ENCODE data around the gene IL1RL1.

DNA sequence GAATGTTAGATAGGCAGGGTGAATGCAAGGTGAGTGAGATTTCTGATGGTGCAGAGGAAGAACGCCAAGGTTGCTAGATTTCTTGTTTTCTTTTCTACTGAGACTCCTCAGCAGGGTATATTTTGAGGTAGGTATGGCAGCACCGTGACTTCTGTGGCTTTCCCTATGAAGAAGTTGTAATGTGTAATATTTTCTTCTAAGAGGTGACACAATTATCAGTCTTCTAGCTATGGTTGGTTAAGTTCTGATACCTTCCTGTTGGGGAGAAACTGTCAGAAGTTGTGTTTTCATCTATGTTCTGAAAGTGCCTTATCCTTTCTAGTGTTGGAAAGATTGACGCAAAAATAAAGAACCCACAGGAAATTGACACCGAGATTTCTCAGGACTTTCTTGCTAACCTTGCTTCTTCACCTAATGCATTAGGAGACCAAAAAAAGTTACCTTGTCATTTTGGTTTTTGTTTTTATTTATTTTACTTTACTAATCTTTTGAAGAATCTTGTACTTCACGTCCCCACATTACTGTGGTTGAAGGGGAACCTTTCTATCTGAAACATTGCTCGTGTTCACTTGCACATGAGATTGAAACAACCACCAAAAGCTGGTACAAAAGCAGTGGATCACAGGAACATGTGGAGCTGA is 56.1 kb downstream of the IL1RL1 start:
- TF ChIP-seq, protein P1, sequence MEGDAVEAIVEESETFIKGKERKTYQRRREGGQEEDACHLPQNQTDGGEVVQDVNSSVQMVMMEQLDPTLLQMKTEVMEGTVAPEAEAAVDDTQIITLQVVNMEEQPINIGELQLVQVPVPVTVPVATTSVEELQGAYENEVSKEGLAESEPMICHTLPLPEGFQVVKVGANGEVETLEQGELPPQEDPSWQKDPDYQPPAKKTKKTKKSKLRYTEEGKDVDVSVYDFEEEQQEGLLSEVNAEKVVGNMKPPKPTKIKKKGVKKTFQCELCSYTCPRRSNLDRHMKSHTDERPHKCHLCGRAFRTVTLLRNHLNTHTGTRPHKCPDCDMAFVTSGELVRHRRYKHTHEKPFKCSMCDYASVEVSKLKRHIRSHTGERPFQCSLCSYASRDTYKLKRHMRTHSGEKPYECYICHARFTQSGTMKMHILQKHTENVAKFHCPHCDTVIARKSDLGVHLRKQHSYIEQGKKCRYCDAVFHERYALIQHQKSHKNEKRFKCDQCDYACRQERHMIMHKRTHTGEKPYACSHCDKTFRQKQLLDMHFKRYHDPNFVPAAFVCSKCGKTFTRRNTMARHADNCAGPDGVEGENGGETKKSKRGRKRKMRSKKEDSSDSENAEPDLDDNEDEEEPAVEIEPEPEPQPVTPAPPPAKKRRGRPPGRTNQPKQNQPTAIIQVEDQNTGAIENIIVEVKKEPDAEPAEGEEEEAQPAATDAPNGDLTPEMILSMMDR (conservative IDR thresholded peaks at IDR 0.05; ENCODE audit: low read depth, low read length), result no peak
- TF ChIP-seq EZH2 (IDR thresholded peaks at IDR 0.05; ENCODE audit: low read length, unreplicated experiment), result no peak
